DOHH2 (cell line): ENCODE results near the gene SLC9C2.
"Not testable (repeated sequence)": the region's sequence is repeated elsewhere in the genome, so short reads cannot be mapped to it uniquely, and the experiment has no call there.

ENCODE experiments used
- H3F3A ChIP-seq: fragments of 200-600 bp; sonication (generic), shearing (Covaris generic); 2 replicates; pipeline ENCODE4 v1.6.0; 2016; ENCODE audit warnings: antibody characterized with exemption, mild to moderate bottlenecking; ENCODE audit not compliant: control insufficient read depth, insufficient read depth
- H3K27ac ChIP-seq: fragments of 200-600 bp; sonication (generic); 2 replicates; pipeline ENCODE4 v1.5.1; 2014; ENCODE audit warnings: low read depth, mild to moderate bottlenecking, low read length, moderate library complexity
- H3K27me3 ChIP-seq: fragments of 200-600 bp; sonication (generic); 2 replicates; pipeline ENCODE4 v1.6.1; 2014; ENCODE audit warnings: mild to moderate bottlenecking, low read length, mixed read lengths; ENCODE audit not compliant: control insufficient read depth
- H3K36me3 ChIP-seq: fragments of 200-600 bp; sonication (generic); 2 replicates; pipeline ENCODE4 v1.6.1; 2014; ENCODE audit warnings: mild to moderate bottlenecking, low read length, moderate library complexity, mixed read lengths; ENCODE audit not compliant: control insufficient read depth
- H3K4me1 ChIP-seq: fragments of 200-600 bp; sonication (generic); 2 replicates; pipeline ENCODE4 v1.6.1; 2014; ENCODE audit warnings: mild to moderate bottlenecking, low read length, mixed read lengths; ENCODE audit not compliant: control insufficient read depth
- H3K4me2 ChIP-seq: fragments of 200-600 bp; sonication (generic); 2 replicates; pipeline ENCODE4 v1.6.0; 2014; ENCODE audit warnings: mild to moderate bottlenecking, low read length, moderate library complexity
- H3K4me3 ChIP-seq: fragments of 200-600 bp; sonication (generic); 2 replicates; pipeline ENCODE4 v1.5.1; 2014; ENCODE audit warnings: mild to moderate bottlenecking, low read length, mixed read lengths
- H3K79me2 ChIP-seq: fragments of 200-600 bp; sonication (generic); 2 replicates; pipeline ENCODE4 v1.6.1; 2014; ENCODE audit warnings: mild to moderate bottlenecking, low read length, mixed read lengths; ENCODE audit not compliant: control insufficient read depth
- H3K9me2 ChIP-seq: fragments of 200-600 bp; sonication (generic); replicated peaks from 2 replicates; pipeline ENCODE4 v1.6.1; 2014; ENCODE audit warnings: mild to moderate bottlenecking, low read length, mixed read lengths; ENCODE audit not compliant: control insufficient read depth
- H3K9me3 ChIP-seq: fragments of 200-600 bp; sonication (generic); 2 replicates; pipeline ENCODE4 v1.6.1; 2014; ENCODE audit warnings: antibody characterized with exemption, low read length, mixed read lengths; ENCODE audit not compliant: control insufficient read depth, insufficient read depth
- H4K20me1 ChIP-seq: fragments of 200-600 bp; sonication (generic); 2 replicates; pipeline ENCODE4 v1.6.0; 2014; ENCODE audit warnings: low read depth, mild to moderate bottlenecking, antibody characterized with exemption, low read length, moderate library complexity; ENCODE audit not compliant: control insufficient read depth, insufficient read depth
- EZH2phosphoT487 ChIP-seq: fragments of 200-600 bp; sonication (generic); IDR thresholded peaks from 2 replicates; pipeline ENCODE4 v1.6.1; 2017; ENCODE audit warnings: borderline replicate concordance, mild to moderate bottlenecking, antibody characterized with exemption, low read length, moderate library complexity, mixed read lengths
- TF ChIP-seq, protein P1 (sequence below): fragments of 200-600 bp; sonication (generic); IDR thresholded peaks from one replicate; pipeline ENCODE4 v1.5.1; 2014; ENCODE audit warnings: antibody characterized with exemption, mild to moderate bottlenecking, low read depth, low read length; ENCODE audit not compliant: poor library complexity, severe bottlenecking

Gene SLC9C2

DNA sequence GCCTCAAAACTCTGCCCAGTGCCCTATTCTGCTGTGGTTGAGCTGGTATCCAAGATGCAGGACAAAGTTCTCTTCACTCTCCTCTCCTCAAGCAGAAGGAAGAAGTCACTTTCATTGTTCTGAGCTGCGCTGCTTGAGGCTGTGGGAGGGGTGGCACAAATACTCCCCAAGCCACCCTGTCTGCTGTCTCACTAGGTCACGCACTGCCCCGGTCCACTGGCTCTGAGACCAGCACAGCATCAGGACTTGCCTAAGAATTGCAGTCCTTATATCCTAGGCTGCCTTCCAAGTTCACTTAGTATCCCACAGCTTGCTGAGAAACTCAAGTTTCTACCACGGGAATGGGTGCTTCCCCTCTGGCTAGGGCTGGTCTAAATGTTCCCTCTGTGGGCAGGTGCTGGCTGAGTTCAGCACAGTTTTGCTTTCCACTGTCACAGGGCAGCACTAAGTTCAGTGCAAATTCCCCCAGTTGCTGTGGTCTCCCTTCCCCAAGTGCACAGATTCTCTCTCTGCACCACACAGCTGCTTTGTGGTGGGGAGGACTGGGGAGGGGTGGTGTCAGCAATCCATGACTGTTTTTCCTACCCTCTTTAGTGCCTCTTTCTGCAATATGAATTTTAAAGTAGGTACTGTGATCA is 32.4 kb downstream of the SLC9C2 start:
- Histone ChIP-seq H3K27ac (no peak overlapping the region), H3K27me3 (no peaks in the 10 kb centered on the region), H3K36me3 (no peaks in the 10 kb centered on the region), H3F3A (no peaks in the 10 kb centered on the region), H3K4me3 (no peak overlapping the region), H3K79me2 (no peaks in the 10 kb centered on the region), H3K9me3 (no peaks in the 10 kb centered on the region), H4K20me1 (no peaks in the 10 kb centered on the region), H3K4me1 (no peaks in the 10 kb centered on the region), H3K9me2 (no peaks in the 10 kb centered on the region), H3K4me2 (no peak overlapping the region)
- TF ChIP-seq, protein P1, sequence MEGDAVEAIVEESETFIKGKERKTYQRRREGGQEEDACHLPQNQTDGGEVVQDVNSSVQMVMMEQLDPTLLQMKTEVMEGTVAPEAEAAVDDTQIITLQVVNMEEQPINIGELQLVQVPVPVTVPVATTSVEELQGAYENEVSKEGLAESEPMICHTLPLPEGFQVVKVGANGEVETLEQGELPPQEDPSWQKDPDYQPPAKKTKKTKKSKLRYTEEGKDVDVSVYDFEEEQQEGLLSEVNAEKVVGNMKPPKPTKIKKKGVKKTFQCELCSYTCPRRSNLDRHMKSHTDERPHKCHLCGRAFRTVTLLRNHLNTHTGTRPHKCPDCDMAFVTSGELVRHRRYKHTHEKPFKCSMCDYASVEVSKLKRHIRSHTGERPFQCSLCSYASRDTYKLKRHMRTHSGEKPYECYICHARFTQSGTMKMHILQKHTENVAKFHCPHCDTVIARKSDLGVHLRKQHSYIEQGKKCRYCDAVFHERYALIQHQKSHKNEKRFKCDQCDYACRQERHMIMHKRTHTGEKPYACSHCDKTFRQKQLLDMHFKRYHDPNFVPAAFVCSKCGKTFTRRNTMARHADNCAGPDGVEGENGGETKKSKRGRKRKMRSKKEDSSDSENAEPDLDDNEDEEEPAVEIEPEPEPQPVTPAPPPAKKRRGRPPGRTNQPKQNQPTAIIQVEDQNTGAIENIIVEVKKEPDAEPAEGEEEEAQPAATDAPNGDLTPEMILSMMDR: no peak
- TF ChIP-seq EZH2phosphoT487: no peak

DNA sequence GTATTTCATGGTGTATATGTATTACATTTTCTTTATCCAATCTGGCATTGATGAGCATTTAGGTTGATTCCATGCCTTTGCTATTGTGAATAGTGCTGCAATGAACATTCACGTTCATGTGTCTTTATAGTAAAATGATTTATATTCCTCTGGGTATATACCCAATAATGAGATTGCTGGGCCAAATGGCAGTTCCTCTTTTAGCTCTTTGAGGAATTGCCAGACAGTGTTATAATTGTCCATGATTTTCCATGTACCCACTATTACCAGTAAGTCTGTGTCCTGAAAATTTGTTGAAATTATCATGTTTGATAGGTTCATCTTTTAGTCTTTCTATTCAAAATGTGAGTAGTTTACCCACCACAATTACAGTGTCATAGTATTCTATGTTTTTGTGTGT is 34.4 kb downstream of the SLC9C2 start:
- no peak overlapping the region for H3K4me3 ChIP-seq
- TF ChIP-seq EZH2phosphoT487: no peak
- TF ChIP-seq, protein P1: no peak
- no peaks in the 10 kb centered on the region for H4K20me1 ChIP-seq
- no peaks in the 10 kb centered on the region for H3K9me2 ChIP-seq
- no peak overlapping the region for H3K27ac ChIP-seq
- no peaks in the 10 kb centered on the region for H3K4me1 ChIP-seq
- H3F3A ChIP-seq: no peaks in the 10 kb centered on the region
- H3K4me2 ChIP-seq: no peak overlapping the region
- H3K79me2 ChIP-seq: no peaks in the 10 kb centered on the region
- no peaks in the 10 kb centered on the region for H3K27me3 ChIP-seq
- H3K9me3 ChIP-seq: no peaks in the 10 kb centered on the region
- no peaks in the 10 kb centered on the region for H3K36me3 ChIP-seq

DNA sequence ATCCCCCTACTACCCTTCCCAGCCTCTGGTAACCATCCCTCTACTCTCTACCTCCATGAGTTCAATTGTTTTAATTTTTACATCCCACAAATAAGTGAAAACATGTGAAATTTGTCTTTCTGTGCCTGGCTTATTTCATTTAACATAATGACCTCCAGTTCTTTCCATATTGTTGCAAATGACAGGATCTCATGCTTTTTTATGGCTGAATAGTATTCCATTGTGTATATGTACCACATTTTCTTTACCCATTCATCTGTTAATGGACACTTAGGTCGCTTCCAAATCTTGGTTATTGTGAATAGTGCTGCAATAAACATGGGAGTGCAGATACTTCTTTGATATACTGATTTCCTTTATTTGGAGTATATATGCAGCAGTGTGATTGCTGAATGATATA is 39.0 kb downstream of the SLC9C2 start:
- not testable (repeated sequence) for H3K4me3 ChIP-seq, H3K9me2 ChIP-seq, H3K27me3 ChIP-seq, H3F3A ChIP-seq, H3K27ac ChIP-seq, H3K4me1 ChIP-seq, H3K79me2 ChIP-seq, H3K36me3 ChIP-seq, H3K9me3 ChIP-seq, H3K4me2 ChIP-seq, H4K20me1 ChIP-seq

DNA sequence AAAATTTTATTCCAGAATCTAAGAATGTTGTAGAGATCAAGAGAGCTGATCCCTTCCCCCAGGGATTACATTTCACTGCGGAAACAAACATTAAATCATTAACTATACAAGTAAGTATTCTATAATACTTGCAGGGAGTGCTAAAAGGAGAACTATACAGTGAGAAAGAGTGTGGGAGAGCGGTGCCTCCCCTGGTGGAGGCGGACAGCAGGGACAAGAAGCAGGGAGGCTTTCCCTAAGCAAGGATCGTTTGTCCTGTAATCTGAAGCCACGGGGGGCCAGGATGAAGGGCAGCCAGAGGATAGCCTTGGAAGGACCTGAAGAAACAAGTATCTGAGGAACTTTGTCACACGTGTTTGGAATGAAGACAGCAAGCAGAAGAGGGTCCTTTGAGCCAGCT is 40.1 kb downstream of the SLC9C2 start:
- H3K4me2 ChIP-seq: no peak overlapping the region
- no peaks in the 10 kb centered on the region for H3K27me3 ChIP-seq
- H3K9me3 ChIP-seq: no peaks in the 10 kb centered on the region
- H3K27ac ChIP-seq: no peak overlapping the region
- H3K9me2 ChIP-seq: no peaks in the 10 kb centered on the region
- no peaks in the 10 kb centered on the region for H3K4me1 ChIP-seq
- no peak for TF ChIP-seq EZH2phosphoT487
- TF ChIP-seq, protein P1: no peak
- no peaks in the 10 kb centered on the region for H3F3A ChIP-seq
- H4K20me1 ChIP-seq: no peaks in the 10 kb centered on the region
- H3K36me3 ChIP-seq: no peaks in the 10 kb centered on the region
- no peak overlapping the region for H3K4me3 ChIP-seq
- H3K79me2 ChIP-seq: no peaks in the 10 kb centered on the region
